Endothelial cell of umbilical vein (primary cell): ENCODE measurements around the gene CCDC91. TPM values are rescaled to one million over a fixed set of nuclear protein-coding genes. Genes with fewer than 3 reads are reported as not detected.

Experiments used
- BruUV-seq: library from RNA; stranded (reverse); fragments of 400-500 nt; replicated peaks from 2 replicates; lab custom pipeline; 2021; lab: Mats Ljungman, UMichigan
- CTCF ChIA-PET: fragments of 300-600, 350-600 bp; sonication (Branson Sonifier 250); formaldehyde crosslinking; loops from one replicate; lab custom pipeline; 2021; ENCODE audit warnings: antibody characterized with exemption, inconsistent platforms; lab: Charles Lee
- POLR2A ChIA-PET: fragments of 300-600, 350-600 bp; sonication (Branson Sonifier 250); formaldehyde crosslinking; loops from one replicate; lab custom pipeline; 2021; ENCODE audit warnings: antibody characterized with exemption, inconsistent platforms; lab: Charles Lee
- DNase-seq: peaks from one replicate; pipeline ENCODE4 v3.0.0-alpha.2; 2011; ENCODE audit warnings: low read depth, low spot score
- FAIRE-seq: peaks from 2 replicates; lab custom pipeline; 2011; peaks lifted over from hg19 to GRCh38; lab: Jason Lieb, UNC
- H2AFZ ChIP-seq: 2 replicates; pipeline ENCODE4 v1.6.0; 2012; ENCODE audit warnings: low read depth, low read length, control low read depth, inconsistent platforms
- H3K27ac ChIP-seq: 2 replicates; pipeline ENCODE4 v1.5.1; 2011; ENCODE audit warnings: low read depth, mild to moderate bottlenecking, control low read depth, low read length, moderate library complexity; ENCODE audit not compliant: insufficient read depth
- H3K27me3 ChIP-seq, 2 experiments: 2 replicates each; pipeline versions ENCODE4 v1.6.0 to v1.6.1; 2011; ENCODE audit warnings: low read length in 2 of 2, mixed read lengths in 1 of 2; ENCODE audit not compliant: control insufficient read depth in 2 of 2, insufficient read depth in 2 of 2
- H3K36me3 ChIP-seq, 2 experiments: 2 replicates in 1 of 2; 3 replicates in 1 of 2; pipeline ENCODE4 v1.5.1; 2011; ENCODE audit warnings: low read length in 2 of 2, mild to moderate bottlenecking in 1 of 2, moderate library complexity in 1 of 2; ENCODE audit not compliant: control insufficient read depth in 2 of 2, insufficient read depth in 2 of 2; ENCODE audit errors: extremely low read depth in 1 of 2
- H3K4me1 ChIP-seq: 3 replicates; pipeline ENCODE4 v1.5.1; 2011; ENCODE audit warnings: mild to moderate bottlenecking, low read length; ENCODE audit not compliant: control insufficient read depth, insufficient read depth; ENCODE audit errors: extremely low read depth
- H3K4me2 ChIP-seq: 2 replicates; pipeline ENCODE4 v1.6.1; 2011; ENCODE audit warnings: low read length, control low read depth, mixed read lengths; ENCODE audit not compliant: insufficient read depth
- H3K4me3 ChIP-seq, 3 experiments: fragments of 200-600 bp in 1 of 3; sonication (generic), shearing (Covaris generic) in 1 of 3; replicated peaks in 1 of 3; 2 replicates each; pipeline ENCODE4 v1.5.1; 2011 to 2016; ENCODE audit warnings: control low read depth in 3 of 3, low read length in 3 of 3, mild to moderate bottlenecking in 2 of 3, inconsistent platforms in 1 of 3, low read depth in 1 of 3, moderate library complexity in 1 of 3; ENCODE audit not compliant: insufficient read depth in 1 of 3
- H3K79me2 ChIP-seq: 2 replicates; pipeline ENCODE4 v1.6.0; 2012; ENCODE audit warnings: low read length, inconsistent platforms; ENCODE audit not compliant: control insufficient read depth, insufficient read depth
- H3K9ac ChIP-seq: replicated peaks from 2 replicates; pipeline ENCODE3; 2011; ENCODE audit warnings: low read length, control low read depth; ENCODE audit not compliant: insufficient read depth; ENCODE audit errors: extremely low read depth
- H3K9me1 ChIP-seq: replicated peaks from 3 replicates; pipeline ENCODE4 v1.6.0; 2011; ENCODE audit warnings: mild to moderate bottlenecking, low read length; ENCODE audit not compliant: control insufficient read depth, insufficient read depth; ENCODE audit errors: extremely low read depth
- H3K9me3 ChIP-seq: replicated peaks from 2 replicates; pipeline ENCODE4 v1.5.1; 2012; ENCODE audit warnings: low read length, inconsistent platforms; ENCODE audit not compliant: control insufficient read depth, insufficient read depth
- H4K20me1 ChIP-seq: replicated peaks from 2 replicates; pipeline ENCODE3; 2011; ENCODE audit warnings: mild to moderate bottlenecking, low read length; ENCODE audit not compliant: control insufficient read depth, insufficient read depth; ENCODE audit errors: extremely low read depth
- CTCF ChIP-seq, 2 donors: IDR thresholded peaks; 1 replicate in 1 of 2; 2 replicates in 1 of 2; pipeline ENCODE4 v1.5.1; 2011; ENCODE audit warnings: low read length in 2 of 2, mild to moderate bottlenecking in 2 of 2, moderate library complexity in 2 of 2, control low read depth in 1 of 2, inconsistent platforms in 1 of 2, low read depth in 1 of 2; ENCODE audit not compliant: insufficient read depth in 1 of 2; ENCODE audit errors: extremely low read depth in 1 of 2
- EZH2 ChIP-seq: IDR thresholded peaks from 2 replicates; pipeline ENCODE4 v1.6.1; 2012; ENCODE audit warnings: borderline replicate concordance, low read depth, mild to moderate bottlenecking, moderate library complexity, low read length, inconsistent platforms; ENCODE audit not compliant: severe bottlenecking
- FOS ChIP-seq: IDR thresholded peaks from 2 replicates; pipeline ENCODE4 v1.6.1; 2011; ENCODE audit warnings: mild to moderate bottlenecking, low read length, moderate library complexity, borderline replicate concordance; ENCODE audit not compliant: insufficient read depth
- GATA2 ChIP-seq: IDR thresholded peaks from 2 replicates; pipeline ENCODE4 v1.7.0; 2011; ENCODE audit warnings: low read depth, mild to moderate bottlenecking, moderate library complexity, mixed read lengths, low read length; ENCODE audit not compliant: insufficient read length, insufficient read depth
- MYC ChIP-seq: IDR thresholded peaks from one replicate; pipeline ENCODE4 v1.6.1; 2011; ENCODE audit warnings: mild to moderate bottlenecking, low read depth, low read length
- POLR2A ChIP-seq: IDR thresholded peaks from 2 replicates; pipeline ENCODE4 v1.6.1; 2012; ENCODE audit warnings: low read depth, mild to moderate bottlenecking, control low read depth, low read length
- POLR2AphosphoS5 ChIP-seq: IDR thresholded peaks from 2 replicates; pipeline ENCODE4 v1.6.1; 2012; ENCODE audit warnings: low read depth, mild to moderate bottlenecking, control low read depth, low read length, moderate library complexity; ENCODE audit not compliant: insufficient read depth
- dilution Hi-C: fragments of 300-500 bp; cut with MboI; formaldehyde crosslinking; loops from one replicate; pipeline ENCODE4 v1.15.0; 2019; ENCODE audit warnings: low sequenced_read_pairs; ENCODE audit not compliant: extremely low pct_ligation_motif_present
- intact Hi-C: fragments of 100-400 bp; cut with micrococcal nuclease; formaldehyde crosslinking; loops from one replicate; pipeline ENCODE4 v1.10.0; 2022
- polyA plus RNA-seq, 4 experiments: library from polyadenylated mRNA; depleted of rRNA in 3 of 4; stranded (reverse) in 3 of 4; unstranded in 1 of 4; fragments of >200 nt; gene quantifications; 2 replicates each; pipeline versions ENCODE4 v1.2.1 to v1.2.3, GENCODE V29; 2011 to 2012; ENCODE audit warnings: missing spikeins in 1 of 4
- total RNA-seq: library from RNA; stranded (reverse); gene quantifications from 2 replicates; pipeline ENCODE4 v1.2.3, GENCODE V29; 2021

Gene CCDC91
- total and polyA plus RNA-seq, 2 donors (not counting 3 experiments of a cell fraction or from before 2014, with no cell fraction given) = 3.8 to 10.5 TPM

GRCh38 chr12:28243310-28243633 is 53.0 kb downstream of the CCDC91 start:
- ChIA-PET POLR2A (no interaction called here), CTCF (no interaction called here)
- Histone ChIP-seq H3K4me3 (no peak overlapping the region), H3K79me2 (no peaks in the 10 kb centered on the region), H3K4me2 (no peak overlapping the region), H3K27me3 (no peaks in the 10 kb centered on the region), H3K9ac (no peak overlapping the region), H3K9me1 (no peaks in the 10 kb centered on the region), H3K36me3 (no peaks in the 10 kb centered on the region), H3K27ac (no peak overlapping the region), H4K20me1 (no peaks in the 10 kb centered on the region), H3K9me3 (no peaks in the 10 kb centered on the region), H2AFZ (peak overlapping the region; percentile 73), H3K4me1 (peaks cover 4% of the 10 kb centered on the region)
- no peak for TF ChIP-seq POLR2A
- TF ChIP-seq FOS = no peak
- no peak for TF ChIP-seq CTCF (IDR thresholded peaks at IDR 0.05; ENCODE audit: extremely low read depth in 1 of 2, insufficient read depth in 1 of 2, low read depth in 1 of 2, low read length in 2 of 2)
- no peak for TF ChIP-seq MYC
- TF ChIP-seq EZH2 = no peak
- TF ChIP-seq POLR2AphosphoS5 = no peak
- TF ChIP-seq GATA2 = no peak
- dilution Hi-C loops (no loop called here), intact Hi-C loops (loop anchor here (2.0 kb wide), 1 partner anchor 720 kb away; no protein-coding TSS in a partner anchor)
- DNase-seq = no peak
- no peak for FAIRE-seq
- no TSS peak for BruUV-seq
